Osteocyte (in vitro differentiated cells): ENCODE results near the gene FAM83F. TPM values are rescaled to one million over a fixed set of nuclear protein-coding genes. Genes with fewer than 3 reads are reported as not detected.

ENCODE experiments used
- DNase-seq: peaks from one replicate; pipeline ENCODE4 v3.0.0; 2021; ENCODE audit warnings: mixed read lengths; ENCODE audit not compliant: unreplicated experiment; ENCODE audit errors: extremely low spot score
- H3K27ac Mint-ChIP-seq: one replicate; pipeline ENCODE4 v1.8.0; 2021; ENCODE audit warnings: mild to moderate bottlenecking, mixed read lengths; ENCODE audit not compliant: unreplicated experiment
- H3K27me3 Mint-ChIP-seq: one replicate; pipeline ENCODE4 v1.8.0; 2021; ENCODE audit warnings: mixed read lengths; ENCODE audit not compliant: unreplicated experiment
- H3K36me3 Mint-ChIP-seq: one replicate; pipeline ENCODE4 v1.8.0; 2021; ENCODE audit warnings: mixed read lengths; ENCODE audit not compliant: unreplicated experiment
- H3K4me1 Mint-ChIP-seq: one replicate; pipeline ENCODE4 v1.8.0; 2021; ENCODE audit warnings: mixed read lengths; ENCODE audit not compliant: unreplicated experiment
- H3K4me3 Mint-ChIP-seq: one replicate; pipeline ENCODE4 v1.8.0; 2021; ENCODE audit warnings: mild to moderate bottlenecking, moderate library complexity, mixed read lengths; ENCODE audit not compliant: unreplicated experiment
- H3K9me3 Mint-ChIP-seq: one replicate; pipeline ENCODE4 v1.8.0; 2021; ENCODE audit warnings: mixed read lengths; ENCODE audit not compliant: unreplicated experiment
- CTCF ChIP-seq: fragments of 200-600 bp; sonication (generic); IDR thresholded peaks from 2 replicates; pipeline ENCODE4 v1.5.0; 2021; ENCODE audit warnings: antibody characterized with exemption, mild to moderate bottlenecking, moderate library complexity
- total RNA-seq: library from RNA; stranded (reverse); gene quantifications from 2 replicates; pipeline ENCODE4 v1.2.1, GENCODE V29; 2021

Gene FAM83F
- total RNA-seq, 1 donor from 2014 or later = not detected

- Mint-ChIP-seq H3K9me3 (no peaks in the 10 kb centered on the region), H3K4me3 (no peak overlapping the region), H3K27ac (no peak overlapping the region), H3K4me1 (peaks cover 3% of the 10 kb centered on the region), H3K36me3 (no peaks in the 10 kb centered on the region), H3K27me3 (peaks cover 75% of the 10 kb centered on the region)
- no peak for DNase-seq
- TF ChIP-seq CTCF = no peak
These were observed 22.1 kb upstream of the FAM83F start for GRCh38 chr22:39972641-39973040.

- no peak for TF ChIP-seq CTCF
- Mint-ChIP-seq H3K4me1 (no peaks in the 10 kb centered on the region), H3K36me3 (no peaks in the 10 kb centered on the region), H3K9me3 (no peaks in the 10 kb centered on the region), H3K27ac (no peak overlapping the region), H3K4me3 (no peak overlapping the region), H3K27me3 (peaks cover 75% of the 10 kb centered on the region)
- no peak for DNase-seq
These were observed 21.1 kb upstream of the FAM83F start for GRCh38 chr22:39973656-39974055.

GRCh38 chr22:39974065-39974464 lies 20.7 kb upstream of the FAM83F start:
- Mint-ChIP-seq H3K36me3 (no peaks in the 10 kb centered on the region), H3K27ac (no peak overlapping the region), H3K27me3 (peaks cover 72% of the 10 kb centered on the region), H3K4me1 (no peaks in the 10 kb centered on the region), H3K4me3 (no peak overlapping the region), H3K9me3 (no peaks in the 10 kb centered on the region)
- no peak for TF ChIP-seq CTCF
- no peak for DNase-seq

GRCh38 chr22:39979048-39979447 lies 15.7 kb upstream of the FAM83F start:
- no peak for TF ChIP-seq CTCF
- no peaks in the 10 kb centered on the region for H3K4me1 Mint-ChIP-seq
- DNase-seq = no peak
- H3K27ac Mint-ChIP-seq = no peak overlapping the region
- H3K4me3 Mint-ChIP-seq = no peak overlapping the region
- no peaks in the 10 kb centered on the region for H3K36me3 Mint-ChIP-seq
- H3K9me3 Mint-ChIP-seq = no peaks in the 10 kb centered on the region
- peaks cover 58% of the 10 kb centered on the region for H3K27me3 Mint-ChIP-seq

- H3K9me3 Mint-ChIP-seq = no peaks in the 10 kb centered on the region
- H3K27ac Mint-ChIP-seq = no peak overlapping the region
- no peak for TF ChIP-seq CTCF
- DNase-seq = no peak
- no peak overlapping the region for H3K4me3 Mint-ChIP-seq
- peaks cover 58% of the 10 kb centered on the region for H3K27me3 Mint-ChIP-seq
- H3K36me3 Mint-ChIP-seq = no peaks in the 10 kb centered on the region
- H3K4me1 Mint-ChIP-seq = no peaks in the 10 kb centered on the region
These were observed 15.3 kb upstream of the FAM83F start for GRCh38 chr22:39979458-39979857.
